ENCODE results near the gene RGN.
"Not testable (repeated sequence)": the region's sequence is repeated elsewhere in the genome, so short reads cannot be mapped to it uniquely, and the experiment has no call there.

RGN gene

GRCh38 chrX:47078129-47079043 lies at the start of gene RGN:
Gene RGN, plus strand, starts transcription at chrX:47078443. Its CDS starts 2,702 bp downstream, at chrX:47081145.
- no peak for DNase-seq

GRCh38 chrX:47030339-47030738 lies 47.9 kb upstream of the RGN start:
- DNase-seq = no peak

GRCh38 chrX:47047989-47048388 lies 30.3 kb upstream of the RGN start:
- DNase-seq = no peak

DNA sequence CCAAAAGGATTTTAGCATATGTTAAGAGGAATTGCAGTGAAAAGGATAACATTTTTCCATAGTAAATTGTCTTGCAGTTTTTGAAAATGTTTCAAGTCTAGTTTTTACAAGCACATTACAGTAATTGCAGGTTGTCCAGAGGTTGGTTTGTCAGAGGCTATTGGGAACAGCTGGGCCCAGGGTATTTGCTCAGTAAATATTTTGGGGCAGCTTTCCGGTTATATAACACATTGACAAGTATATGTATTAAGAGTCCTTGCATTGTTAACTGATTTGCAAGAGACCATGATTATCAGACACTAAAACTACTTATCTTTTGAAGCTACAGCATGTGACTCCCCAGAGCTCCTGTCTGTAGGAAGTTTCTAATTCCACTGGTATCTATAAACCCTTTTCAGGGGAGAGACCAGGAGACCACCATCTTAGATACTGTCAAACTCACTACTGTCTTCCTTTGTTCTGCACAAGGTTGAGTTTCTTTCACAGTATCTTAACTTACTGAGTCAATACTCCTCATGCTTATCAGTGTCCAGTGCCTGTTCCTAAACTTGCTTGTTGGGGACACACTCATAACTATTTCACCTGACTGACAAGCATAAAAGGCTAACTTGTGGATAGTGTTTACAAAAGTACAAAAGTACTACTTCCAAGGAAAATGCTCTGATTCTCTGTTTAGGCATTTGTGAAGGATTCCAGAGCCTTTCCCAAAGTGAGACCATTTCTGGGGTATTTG lies 18.9 kb upstream of the RGN start:
- no peak for DNase-seq

DNA sequence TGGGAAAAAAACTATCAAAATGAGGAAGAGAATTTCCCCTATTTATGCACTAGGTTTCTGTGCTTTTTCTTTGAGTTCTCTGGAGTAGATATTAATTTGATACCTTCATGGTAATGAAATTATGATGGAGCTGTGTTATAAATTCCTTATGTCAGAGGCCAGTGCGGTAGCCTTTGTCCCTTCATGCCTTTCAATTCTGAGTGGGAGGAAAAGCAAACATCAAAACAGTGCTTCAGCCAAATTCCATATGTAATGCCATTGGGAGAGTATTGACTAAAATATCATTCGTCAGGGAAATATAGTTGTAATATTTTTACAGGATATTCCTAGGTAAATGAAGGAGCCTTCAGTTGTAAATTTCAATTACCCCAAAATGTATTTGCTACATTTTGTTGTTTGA lies 17.5 kb upstream of the RGN start:
- no peak for DNase-seq

DNA sequence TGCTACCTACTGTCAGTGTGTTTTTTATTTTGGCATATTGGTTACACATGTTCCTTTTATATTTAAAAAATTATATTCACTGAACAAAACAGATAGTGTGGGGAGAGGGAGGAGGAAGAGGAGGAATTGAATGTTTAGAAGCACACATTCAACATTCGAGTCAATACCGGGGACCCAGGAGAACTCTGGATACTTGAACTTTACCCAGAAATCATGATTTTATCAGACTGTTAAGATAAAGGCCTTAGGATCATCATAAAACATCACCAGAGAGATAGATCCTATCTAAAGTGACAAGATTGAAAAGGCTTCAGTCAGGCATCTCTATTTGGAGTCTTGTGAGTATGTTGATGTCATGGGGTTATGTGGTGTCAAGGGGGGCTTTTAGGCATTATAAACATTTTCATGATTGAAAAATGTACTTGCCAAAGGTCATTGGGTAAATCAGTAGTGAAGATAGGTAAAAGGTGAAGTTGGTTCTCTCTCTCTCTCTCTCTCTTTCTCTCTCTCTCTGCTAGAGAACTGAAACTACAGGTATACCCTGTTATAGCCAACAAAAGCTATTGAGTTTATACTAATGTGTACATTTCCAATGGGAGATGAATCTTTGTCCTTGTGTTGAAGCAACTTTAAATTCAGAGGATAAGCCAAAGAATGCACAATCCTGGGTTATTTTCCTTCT lies 16.9 kb upstream of the RGN start:
- DNase-seq = no peak

GRCh38 chrX:47063179-47063578 lies 15.1 kb upstream of the RGN start:
- DNase-seq = no peak

GRCh38 chrX:47068214-47068613 lies 10.0 kb upstream of the RGN start:
- no peak for DNase-seq

DNA sequence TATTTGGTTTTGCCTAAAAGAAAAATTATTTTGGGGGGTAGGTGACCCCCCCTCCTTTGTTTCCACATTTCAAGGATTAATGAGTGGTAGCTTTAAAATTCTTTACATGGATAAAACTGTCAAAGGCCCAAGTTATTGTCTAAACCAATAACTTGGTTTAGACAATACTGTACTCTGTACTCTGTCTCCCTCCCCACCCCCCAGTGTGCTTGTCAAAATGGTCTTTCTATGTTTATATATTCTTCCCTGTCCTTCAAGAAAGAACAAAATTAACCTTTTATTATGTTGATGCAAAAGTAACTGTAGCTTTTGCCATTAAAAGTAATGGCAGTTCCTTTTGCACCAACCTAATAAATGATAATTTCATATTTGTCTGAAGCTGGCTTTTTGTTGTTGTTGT lies 9.5 kb upstream of the RGN start:
- DNase-seq = no peak

- DNase-seq = no peak
These were observed 2.1 kb downstream of the RGN start for GRCh38 chrX:47080215-47080914.

GRCh38 chrX:47080915-47081236 lies 2.6 kb downstream of the RGN start:
- DNase-seq = no peak

DNA sequence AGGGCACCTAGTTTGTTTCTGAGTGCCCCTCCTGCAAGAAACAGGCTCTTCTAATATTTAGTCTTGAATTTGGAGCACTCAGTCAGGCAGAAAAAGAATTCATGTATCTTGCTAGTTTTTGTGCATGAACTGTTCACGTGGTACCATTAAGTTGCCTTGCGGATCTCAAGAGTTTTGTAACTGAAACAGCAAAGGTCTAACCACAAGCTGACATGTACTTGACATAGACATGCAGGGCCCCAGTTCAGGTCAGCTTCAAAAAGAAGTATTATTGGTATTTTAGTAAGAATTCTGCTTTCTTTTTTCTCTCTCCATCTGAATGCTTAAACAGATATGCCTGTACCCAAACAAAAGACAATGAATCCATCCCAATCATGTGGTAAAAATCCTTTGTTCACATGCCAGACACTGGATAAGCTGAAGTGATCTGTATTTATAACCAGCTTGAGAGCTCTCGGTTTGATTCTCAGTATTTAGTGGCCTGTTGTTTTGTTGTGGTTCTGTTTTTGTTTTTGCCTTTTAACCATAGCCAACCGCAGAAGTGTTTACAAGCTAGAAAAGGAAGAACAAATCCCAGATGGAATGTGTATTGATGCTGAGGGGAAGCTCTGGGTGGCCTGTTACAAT lies 13.0 kb downstream of the RGN start:
- no peak for DNase-seq

DNA sequence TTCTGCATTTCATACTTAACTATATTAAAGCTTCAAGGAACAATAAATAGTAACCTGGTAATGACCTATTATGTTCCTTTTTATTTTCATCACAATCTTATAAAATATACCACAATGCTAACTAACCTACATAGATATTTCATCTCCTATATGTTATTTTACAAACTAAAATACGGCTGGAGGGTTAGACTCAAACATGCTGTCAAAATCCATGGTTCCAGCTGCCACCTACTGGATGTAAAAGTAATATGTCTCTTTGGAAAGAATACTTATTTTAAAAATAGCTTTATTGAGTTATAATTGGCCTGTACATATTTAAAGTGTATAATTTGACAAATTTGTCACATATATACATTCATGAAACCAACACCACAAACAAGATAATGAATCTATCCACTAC lies 15.0 kb downstream of the RGN start:
- DNase-seq = no peak

GRCh38 chrX:47093860-47094259 lies 15.6 kb downstream of the RGN start:
- DNase-seq = no peak

- no peak for DNase-seq
These were observed 18.8 kb downstream of the RGN start for GRCh38 chrX:47097018-47097417.

- DNase-seq = no peak
These were observed 20.3 kb downstream of the RGN start for GRCh38 chrX:47098338-47099094.

DNA sequence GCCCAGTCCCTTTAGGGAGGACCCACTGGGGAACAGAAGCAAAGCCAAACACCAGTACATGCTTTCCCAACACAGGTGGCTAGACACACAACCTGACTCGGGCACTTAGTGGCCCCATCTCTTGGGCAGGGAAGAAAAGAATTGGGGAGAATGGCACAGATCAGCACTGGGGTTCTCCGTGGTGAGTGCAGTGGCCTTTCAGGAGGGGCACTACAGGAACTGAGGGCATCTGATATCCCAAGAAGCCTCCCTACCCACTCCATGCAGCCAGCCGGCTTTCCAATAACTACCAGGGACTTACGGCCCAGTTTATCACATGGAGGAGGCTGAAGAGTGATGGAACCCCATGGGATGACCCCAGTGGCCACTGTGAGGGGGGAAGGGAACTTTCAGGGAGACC lies 23.0 kb downstream of the RGN start:
- DNase-seq = no peak

- DNase-seq = not testable (repeated sequence)
These were observed 32.8 kb downstream of the RGN start for GRCh38 chrX:47110936-47111615.

- DNase-seq = no peak
These were observed 34.2 kb downstream of the RGN start for GRCh38 chrX:47112316-47112954.

- DNase-seq = not testable (repeated sequence)
These were observed 38.4 kb downstream of the RGN start for GRCh38 chrX:47116551-47117110.
